ENCODE measurements around the gene PCDHB11. TPM values are rescaled to one million over a fixed set of nuclear protein-coding genes. Genes with fewer than 3 reads are reported as not detected.

The PCDHB11 gene
- total and polyA plus RNA-seq, 2 of the 8 experiments (the other 6 are each of a cell fraction or from before 2014, with no cell fraction given): 0.50 to 0.86 TPM

DNA sequence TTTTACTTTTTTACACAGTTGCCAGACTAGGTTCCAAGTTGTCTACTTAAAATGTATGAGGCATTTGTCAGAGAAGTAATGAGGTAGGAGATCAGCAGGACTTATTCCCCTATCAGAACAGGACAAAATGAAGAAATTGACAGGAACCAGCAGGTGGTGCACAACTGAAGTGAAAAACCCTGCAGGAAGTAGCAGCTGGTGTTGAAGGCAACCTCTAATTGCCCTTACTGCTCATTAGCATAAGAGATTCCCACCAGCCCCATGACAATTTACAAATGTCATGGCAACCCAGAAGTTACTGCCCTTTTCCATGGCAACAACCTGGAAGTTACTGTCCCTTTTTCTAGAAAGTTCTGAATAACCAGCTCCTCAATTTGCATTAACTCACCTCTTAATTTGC is 51.1 kb downstream of the PCDHB11 start (continued):
- TF ChIP-seq HDAC2 (IDR thresholded peaks at IDR 0.05; ENCODE audit: borderline replicate concordance in 1 of 2, low read depth in 2 of 2, low read length in 2 of 2) (no peak), TCF12 (IDR thresholded peaks at IDR 0.05; ENCODE audit: low read depth, low read length) (no peak), CBX5 (IDR thresholded peaks at IDR 0.05; ENCODE audit: low read depth, low read length) (no peak), RAD21 (IDR thresholded peaks at IDR 0.05 in 1 of 2, conservative IDR thresholded peaks at IDR 0.05 in 1 of 2; ENCODE audit: low read depth in 2 of 2, low read length in 2 of 2) (no peak), TEAD4 (IDR thresholded peaks at IDR 0.05; ENCODE audit: low read depth, low read length) (no peak), TAF7 (optimal IDR thresholded peaks at IDR 0.05; ENCODE audit: borderline replicate concordance, low read depth, low read length) (no peak)

Other genes starting within 250 kb of the PCDHB11 start
Only the 30 nearest of the 37 such genes appear.
- 0.04 and 0.08 TPM in 2 replicates for gene PCDHB1, start 148.3 kb upstream of the PCDHB11 start, total RNA-seq (2021; fragmentation: NEBNext Ultra II Directional; extraction: Animal tissue kit (Norgen Biotek cat#: 25700))
- 0.03 and 0.05 TPM in 2 replicates for gene PCDHB1, start 148.3 kb upstream of the PCDHB11 start, polyA plus RNA-seq (2011; rRNA removed)
- 25.6 and 28.8 TPM in 2 replicates for gene PCDHB2, start 105.0 kb upstream of the PCDHB11 start, total RNA-seq (2021; fragmentation: NEBNext Ultra II Directional; extraction: Animal tissue kit (Norgen Biotek cat#: 25700))
- gene PCDHB2, start 105.0 kb upstream of the PCDHB11 start, polyA plus RNA-seq (2011; rRNA removed): 29.2 and 38.0 TPM in 2 replicates
- gene PCDHB3, start 99.2 kb upstream of the PCDHB11 start, total RNA-seq (2021; fragmentation: NEBNext Ultra II Directional; extraction: Animal tissue kit (Norgen Biotek cat#: 25700)): 3.4 and 4.0 TPM in 2 replicates
- gene PCDHB3, start 99.2 kb upstream of the PCDHB11 start, polyA plus RNA-seq (2011; rRNA removed): 1.6 and 1.8 TPM in 2 replicates
- gene PCDHB4, start 77.8 kb upstream of the PCDHB11 start, total RNA-seq (2021; fragmentation: NEBNext Ultra II Directional; extraction: Animal tissue kit (Norgen Biotek cat#: 25700)): 1.4 and 1.5 TPM in 2 replicates
- gene PCDHB4, start 77.8 kb upstream of the PCDHB11 start, polyA plus RNA-seq (2011; rRNA removed): 1.3 and 2.0 TPM in 2 replicates
- 2.4 and 2.8 TPM in 2 replicates for gene PCDHB5, start 64.4 kb upstream of the PCDHB11 start, total RNA-seq (2021; fragmentation: NEBNext Ultra II Directional; extraction: Animal tissue kit (Norgen Biotek cat#: 25700))
- 8.2 and 12.5 TPM in 2 replicates for gene PCDHB5, start 64.4 kb upstream of the PCDHB11 start, polyA plus RNA-seq (2011; rRNA removed)
- 0.17 and 0.28 TPM in 2 replicates for gene PCDHB6, start 49.6 kb upstream of the PCDHB11 start, total RNA-seq (2021; fragmentation: NEBNext Ultra II Directional; extraction: Animal tissue kit (Norgen Biotek cat#: 25700))
- gene PCDHB6, start 49.6 kb upstream of the PCDHB11 start, polyA plus RNA-seq (2011; rRNA removed): 0.29 and 0.39 TPM in 2 replicates
- gene PCDHB7, start 27.0 kb upstream of the PCDHB11 start, total RNA-seq (2021; fragmentation: NEBNext Ultra II Directional; extraction: Animal tissue kit (Norgen Biotek cat#: 25700)): 0.19 and 0.25 TPM in 2 replicates
- 0.17 and 0.24 TPM in 2 replicates for gene PCDHB7, start 27.0 kb upstream of the PCDHB11 start, polyA plus RNA-seq (2011; rRNA removed)
- 0.92 and 1.1 TPM in 2 replicates for gene PCDHB8, start 21.8 kb upstream of the PCDHB11 start, total RNA-seq (2021; fragmentation: NEBNext Ultra II Directional; extraction: Animal tissue kit (Norgen Biotek cat#: 25700))
- gene PCDHB8, start 21.8 kb upstream of the PCDHB11 start, polyA plus RNA-seq (2011; rRNA removed): 0.24 and 0.30 TPM in 2 replicates
- gene PCDHB16, start 17.2 kb upstream of the PCDHB11 start, total RNA-seq (2021; fragmentation: NEBNext Ultra II Directional; extraction: Animal tissue kit (Norgen Biotek cat#: 25700)): 5.2 and 5.9 TPM in 2 replicates
- gene PCDHB16, start 17.2 kb upstream of the PCDHB11 start, polyA plus RNA-seq (2011; rRNA removed): 1.7 and 2.2 TPM in 2 replicates
- 1.6 and 3.8 TPM in 2 replicates for gene PCDHB9, start 12.5 kb upstream of the PCDHB11 start, total RNA-seq (2021; fragmentation: NEBNext Ultra II Directional; extraction: Animal tissue kit (Norgen Biotek cat#: 25700))
- 0.68 and 0.88 TPM in 2 replicates for gene PCDHB9, start 12.5 kb upstream of the PCDHB11 start, polyA plus RNA-seq (2011; rRNA removed)
- 1.8 and 1.9 TPM in 2 replicates for gene PCDHB10, start 7.3 kb upstream of the PCDHB11 start, total RNA-seq (2021; fragmentation: NEBNext Ultra II Directional; extraction: Animal tissue kit (Norgen Biotek cat#: 25700))
- 1.3 and 1.5 TPM in 2 replicates for gene PCDHB10, start 7.3 kb upstream of the PCDHB11 start, polyA plus RNA-seq (2011; rRNA removed)
- gene PCDHB12, start 9.1 kb downstream of the PCDHB11 start, total RNA-seq (2021; fragmentation: NEBNext Ultra II Directional; extraction: Animal tissue kit (Norgen Biotek cat#: 25700)): 2.0 and 3.0 TPM in 2 replicates
- gene PCDHB12, start 9.1 kb downstream of the PCDHB11 start, polyA plus RNA-seq (2011; rRNA removed): 1.1 and 1.9 TPM in 2 replicates
- gene PCDHB13, start 14.3 kb downstream of the PCDHB11 start, total RNA-seq (2021; fragmentation: NEBNext Ultra II Directional; extraction: Animal tissue kit (Norgen Biotek cat#: 25700)): 1.1 and 1.4 TPM in 2 replicates
- gene PCDHB13, start 14.3 kb downstream of the PCDHB11 start, polyA plus RNA-seq (2011; rRNA removed): 1.1 and 1.5 TPM in 2 replicates
- gene PCDHB14, start 23.7 kb downstream of the PCDHB11 start, total RNA-seq (2021; fragmentation: NEBNext Ultra II Directional; extraction: Animal tissue kit (Norgen Biotek cat#: 25700)): 2.7 and 2.9 TPM in 2 replicates
- gene PCDHB14, start 23.7 kb downstream of the PCDHB11 start, polyA plus RNA-seq (2011; rRNA removed): 2.5 and 2.7 TPM in 2 replicates
- 3.9 and 4.0 TPM in 2 replicates for gene PCDHB15, start 45.8 kb downstream of the PCDHB11 start, total RNA-seq (2021; fragmentation: NEBNext Ultra II Directional; extraction: Animal tissue kit (Norgen Biotek cat#: 25700))
- gene PCDHB15, start 45.8 kb downstream of the PCDHB11 start, polyA plus RNA-seq (2011; rRNA removed): 2.8 and 4.9 TPM in 2 replicates
- not detected in 2 replicates for gene SLC25A2, start 104.4 kb downstream of the PCDHB11 start, total RNA-seq (2021; fragmentation: NEBNext Ultra II Directional; extraction: Animal tissue kit (Norgen Biotek cat#: 25700))
- gene SLC25A2, start 104.4 kb downstream of the PCDHB11 start, polyA plus RNA-seq (2011; rRNA removed): 0.05 TPM in 1 of 2 replicates, not detected in the other
- gene TAF7, start 121.2 kb downstream of the PCDHB11 start, total RNA-seq (2021; fragmentation: NEBNext Ultra II Directional; extraction: Animal tissue kit (Norgen Biotek cat#: 25700)): 99.4 and 101 TPM in 2 replicates
- gene TAF7, start 121.2 kb downstream of the PCDHB11 start, polyA plus RNA-seq (2011; rRNA removed): 23.6 and 29.8 TPM in 2 replicates
- gene PCDHGA1, start 130.9 kb downstream of the PCDHB11 start, total RNA-seq (2021; fragmentation: NEBNext Ultra II Directional; extraction: Animal tissue kit (Norgen Biotek cat#: 25700)): 0.84 and 0.89 TPM in 2 replicates
- gene PCDHGA1, start 130.9 kb downstream of the PCDHB11 start, polyA plus RNA-seq (2011; rRNA removed): 0.57 and 1.1 TPM in 2 replicates
- gene PCDHGA2, start 139.1 kb downstream of the PCDHB11 start, total RNA-seq (2021; fragmentation: NEBNext Ultra II Directional; extraction: Animal tissue kit (Norgen Biotek cat#: 25700)): 0.31 and 0.32 TPM in 2 replicates
- 0.39 and 0.61 TPM in 2 replicates for gene PCDHGA2, start 139.1 kb downstream of the PCDHB11 start, polyA plus RNA-seq (2011; rRNA removed)
- 0.25 and 0.39 TPM in 2 replicates for gene PCDHGA3, start 144.2 kb downstream of the PCDHB11 start, total RNA-seq (2021; fragmentation: NEBNext Ultra II Directional; extraction: Animal tissue kit (Norgen Biotek cat#: 25700))
- 0.15 and 0.30 TPM in 2 replicates for gene PCDHGA3, start 144.2 kb downstream of the PCDHB11 start, polyA plus RNA-seq (2011; rRNA removed)
- 2.8 and 3.9 TPM in 2 replicates for gene PCDHGB1, start 150.5 kb downstream of the PCDHB11 start, total RNA-seq (2021; fragmentation: NEBNext Ultra II Directional; extraction: Animal tissue kit (Norgen Biotek cat#: 25700))
- 1.3 and 2.0 TPM in 2 replicates for gene PCDHGB1, start 150.5 kb downstream of the PCDHB11 start, polyA plus RNA-seq (2011; rRNA removed)
- gene PCDHGA4, start 155.4 kb downstream of the PCDHB11 start, total RNA-seq (2021; fragmentation: NEBNext Ultra II Directional; extraction: Animal tissue kit (Norgen Biotek cat#: 25700)): 1.9 and 2.5 TPM in 2 replicates
- gene PCDHGA4, start 155.4 kb downstream of the PCDHB11 start, polyA plus RNA-seq (2011; rRNA removed): 1.4 and 1.7 TPM in 2 replicates
- gene PCDHGB2, start 160.4 kb downstream of the PCDHB11 start, total RNA-seq (2021; fragmentation: NEBNext Ultra II Directional; extraction: Animal tissue kit (Norgen Biotek cat#: 25700)): 2.8 and 2.9 TPM in 2 replicates
- gene PCDHGB2, start 160.4 kb downstream of the PCDHB11 start, polyA plus RNA-seq (2011; rRNA removed): 1.9 TPM in 2 replicates
- 1.0 and 1.3 TPM in 2 replicates for gene PCDHGA5, start 164.5 kb downstream of the PCDHB11 start, total RNA-seq (2021; fragmentation: NEBNext Ultra II Directional; extraction: Animal tissue kit (Norgen Biotek cat#: 25700))
- 1.1 TPM in 2 replicates for gene PCDHGA5, start 164.5 kb downstream of the PCDHB11 start, polyA plus RNA-seq (2011; rRNA removed)
- gene PCDHGB3, start 170.6 kb downstream of the PCDHB11 start, total RNA-seq (2021; fragmentation: NEBNext Ultra II Directional; extraction: Animal tissue kit (Norgen Biotek cat#: 25700)): 1.3 and 1.6 TPM in 2 replicates
- 1.9 and 2.0 TPM in 2 replicates for gene PCDHGB3, start 170.6 kb downstream of the PCDHB11 start, polyA plus RNA-seq (2011; rRNA removed)
- 1.3 and 1.4 TPM in 2 replicates for gene PCDHGA6, start 174.3 kb downstream of the PCDHB11 start, total RNA-seq (2021; fragmentation: NEBNext Ultra II Directional; extraction: Animal tissue kit (Norgen Biotek cat#: 25700))
- 2.0 TPM in 2 replicates for gene PCDHGA6, start 174.3 kb downstream of the PCDHB11 start, polyA plus RNA-seq (2011; rRNA removed)
- 0.73 and 1.1 TPM in 2 replicates for gene PCDHGA7, start 183.1 kb downstream of the PCDHB11 start, total RNA-seq (2021; fragmentation: NEBNext Ultra II Directional; extraction: Animal tissue kit (Norgen Biotek cat#: 25700))
- gene PCDHGA7, start 183.1 kb downstream of the PCDHB11 start, polyA plus RNA-seq (2011; rRNA removed): 0.39 and 0.55 TPM in 2 replicates
- gene PCDHGB4, start 188.1 kb downstream of the PCDHB11 start, total RNA-seq (2021; fragmentation: NEBNext Ultra II Directional; extraction: Animal tissue kit (Norgen Biotek cat#: 25700)): 7.8 and 9.1 TPM in 2 replicates
- 8.0 and 9.7 TPM in 2 replicates for gene PCDHGB4, start 188.1 kb downstream of the PCDHB11 start, polyA plus RNA-seq (2011; rRNA removed)
- 1.4 and 1.7 TPM in 2 replicates for gene PCDHGA8, start 193.0 kb downstream of the PCDHB11 start, total RNA-seq (2021; fragmentation: NEBNext Ultra II Directional; extraction: Animal tissue kit (Norgen Biotek cat#: 25700))
- 0.79 and 1.2 TPM in 2 replicates for gene PCDHGA8, start 193.0 kb downstream of the PCDHB11 start, polyA plus RNA-seq (2011; rRNA removed)
- 1.9 and 2.6 TPM in 2 replicates for gene PCDHGB5, start 198.3 kb downstream of the PCDHB11 start, total RNA-seq (2021; fragmentation: NEBNext Ultra II Directional; extraction: Animal tissue kit (Norgen Biotek cat#: 25700))
- 1.1 and 1.7 TPM in 2 replicates for gene PCDHGB5, start 198.3 kb downstream of the PCDHB11 start, polyA plus RNA-seq (2011; rRNA removed)